OCI-LY7 (cell line): ENCODE data around the gene HEATR5B. TPM values are rescaled to one million over a fixed set of nuclear protein-coding genes. Genes with fewer than 3 reads are reported as not detected.

ENCODE experiments used
- BruUV-seq: library from RNA; stranded (reverse); fragments of 400-500 nt; replicated peaks from 2 replicates; lab custom pipeline; 2021; lab: Mats Ljungman, UMichigan
- CTCF ChIA-PET: fragments of 300-600 bp; sonication (Branson Sonifier 250); formaldehyde crosslinking; loops from one replicate; lab custom pipeline; 2022; ENCODE audit warnings: antibody characterized with exemption; ENCODE audit not compliant: unreplicated experiment; lab: Charles Lee
- POLR2A ChIA-PET: fragments of 300-600 bp; sonication (Branson Sonifier 250); formaldehyde crosslinking; loops from one replicate; lab custom pipeline; 2022; ENCODE audit warnings: antibody characterized with exemption; lab: Charles Lee
- DNase-seq: peaks from one replicate; pipeline ENCODE4 v3.0.0-alpha.2; 2015; ENCODE audit warnings: low spot score
- H2AFZ ChIP-seq: fragments of 200-600 bp; sonication (generic), shearing (Covaris generic); 2 replicates; pipeline ENCODE4 v1.6.1; 2014; ENCODE audit warnings: mild to moderate bottlenecking, antibody characterized with exemption, low read length, moderate library complexity
- H3K27ac ChIP-seq: fragments of 200-600 bp; sonication (generic); 2 replicates; pipeline ENCODE4 v1.5.1; 2014; ENCODE audit warnings: mixed run types, low read depth, mild to moderate bottlenecking, moderate library complexity, low read length, inconsistent platforms; ENCODE audit not compliant: poor library complexity, severe bottlenecking
- H3K36me3 ChIP-seq: fragments of 200-600 bp; sonication (generic); 2 replicates; pipeline ENCODE4 v1.6.1; 2014; ENCODE audit warnings: mild to moderate bottlenecking, antibody characterized with exemption, low read length, moderate library complexity, mixed read lengths; ENCODE audit not compliant: insufficient read depth
- H3K4me1 ChIP-seq: fragments of 200-600 bp; sonication (generic); 2 replicates; pipeline ENCODE4 v1.5.1; 2014; ENCODE audit warnings: mild to moderate bottlenecking, low read length; ENCODE audit not compliant: insufficient read depth, poor library complexity, severe bottlenecking
- H3K4me2 ChIP-seq: fragments of 200-600 bp; sonication (generic); 2 replicates; pipeline ENCODE4 v1.6.1; 2014; ENCODE audit warnings: mild to moderate bottlenecking, low read length
- H3K4me3 ChIP-seq: fragments of 200-600 bp; sonication (generic); 2 replicates; pipeline ENCODE4 v1.5.1; 2014; ENCODE audit warnings: mild to moderate bottlenecking, low read depth, low read length; ENCODE audit not compliant: poor library complexity, severe bottlenecking
- H3K79me2 ChIP-seq: fragments of 200-600 bp; sonication (generic); 2 replicates; pipeline ENCODE4 v1.6.1; 2016; ENCODE audit warnings: low read depth, mild to moderate bottlenecking, low read length, moderate library complexity, mixed read lengths; ENCODE audit not compliant: insufficient read depth
- H3K9me2 ChIP-seq: fragments of 200-600 bp; sonication (generic); 2 replicates; pipeline ENCODE4 v1.6.1; 2016; ENCODE audit warnings: mild to moderate bottlenecking, low read length, mixed read lengths; ENCODE audit not compliant: insufficient read depth
- H3K9me3 ChIP-seq: fragments of 200-600 bp; sonication (generic); 2 replicates; pipeline ENCODE4 v1.6.1; 2014; ENCODE audit warnings: mild to moderate bottlenecking, mixed run types, low read length, mixed read lengths
- H4K20me1 ChIP-seq: fragments of 200-600 bp; sonication (generic); 2 replicates; pipeline ENCODE4 v1.6.1; 2014; ENCODE audit warnings: mild to moderate bottlenecking, antibody characterized with exemption, low read length, moderate library complexity, mixed read lengths; ENCODE audit not compliant: insufficient read depth
- EZH2phosphoT487 ChIP-seq: fragments of 200-600 bp; sonication (generic); IDR thresholded peaks from 2 replicates; pipeline ENCODE4 v1.6.1; 2018; ENCODE audit warnings: low read depth, borderline replicate concordance, mild to moderate bottlenecking, mixed run types, antibody characterized with exemption, low read length, moderate library complexity, mixed read lengths
- intact Hi-C: fragments of 100-400 bp; cut with micrococcal nuclease; formaldehyde crosslinking; loops from one replicate; pipeline ENCODE4 v1.10.0; 2022; ENCODE audit not compliant: unreplicated experiment
- total RNA-seq, 2 experiments: library from RNA; depleted of rRNA in 1 of 2; stranded (reverse); fragments of >200 nt in 1 of 2; shearing (Covaris generic) in 1 of 2; gene quantifications; 2 replicates each; pipeline ENCODE4 v1.2.3, GENCODE V29; 2014 to 2022
- TF ChIP-seq, protein P1 (sequence below): fragments of 200-600 bp; sonication (generic); conservative IDR thresholded peaks from 2 replicates; pipeline ENCODE4 v1.5.1; 2014; ENCODE audit warnings: mild to moderate bottlenecking, antibody characterized with exemption, low read length, moderate library complexity, mixed read lengths

Gene HEATR5B
- total RNA-seq, 2 experiments from 2014 or later = 23.8 to 34.5 TPM

DNA sequence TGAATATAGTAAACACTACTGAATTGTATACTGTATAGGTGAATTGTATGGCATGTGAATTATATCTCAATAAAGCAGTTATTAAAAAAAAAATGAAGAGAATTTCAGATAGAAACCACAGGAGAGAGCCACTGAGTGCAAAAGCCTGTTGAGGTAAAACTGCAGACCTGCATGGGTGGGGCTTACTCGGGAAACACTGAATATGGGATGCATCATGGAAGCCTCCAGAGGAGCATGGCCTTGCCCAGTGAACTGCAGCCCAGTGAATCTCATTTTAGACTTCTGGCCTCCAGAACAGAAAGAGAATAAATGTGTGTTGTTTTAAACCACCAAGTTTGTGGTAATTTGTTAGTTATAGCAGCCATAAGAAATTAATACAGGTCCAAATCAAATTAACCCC is 15.9 kb upstream of the HEATR5B start:
- ChIA-PET POLR2A (interaction anchor here (0.6 kb wide), 1 partner anchor 312 kb away, joined by 3 read pairs; no protein-coding TSS in a partner anchor), CTCF (no interaction called here)
- Histone ChIP-seq H3K4me3 (no peak overlapping the region), H3K9me3 (no peaks in the 10 kb centered on the region), H4K20me1 (no peaks in the 10 kb centered on the region), H2AFZ (no peak overlapping the region), H3K4me1 (no peaks in the 10 kb centered on the region), H3K36me3 (peaks cover 43% of the 10 kb centered on the region), H3K27ac (no peak overlapping the region), H3K79me2 (no peaks in the 10 kb centered on the region), H3K9me2 (no peaks in the 10 kb centered on the region), H3K4me2 (no peak overlapping the region)
- DNase-seq = no peak
- TF ChIP-seq EZH2phosphoT487 = no peak
- TF ChIP-seq, protein P1, sequence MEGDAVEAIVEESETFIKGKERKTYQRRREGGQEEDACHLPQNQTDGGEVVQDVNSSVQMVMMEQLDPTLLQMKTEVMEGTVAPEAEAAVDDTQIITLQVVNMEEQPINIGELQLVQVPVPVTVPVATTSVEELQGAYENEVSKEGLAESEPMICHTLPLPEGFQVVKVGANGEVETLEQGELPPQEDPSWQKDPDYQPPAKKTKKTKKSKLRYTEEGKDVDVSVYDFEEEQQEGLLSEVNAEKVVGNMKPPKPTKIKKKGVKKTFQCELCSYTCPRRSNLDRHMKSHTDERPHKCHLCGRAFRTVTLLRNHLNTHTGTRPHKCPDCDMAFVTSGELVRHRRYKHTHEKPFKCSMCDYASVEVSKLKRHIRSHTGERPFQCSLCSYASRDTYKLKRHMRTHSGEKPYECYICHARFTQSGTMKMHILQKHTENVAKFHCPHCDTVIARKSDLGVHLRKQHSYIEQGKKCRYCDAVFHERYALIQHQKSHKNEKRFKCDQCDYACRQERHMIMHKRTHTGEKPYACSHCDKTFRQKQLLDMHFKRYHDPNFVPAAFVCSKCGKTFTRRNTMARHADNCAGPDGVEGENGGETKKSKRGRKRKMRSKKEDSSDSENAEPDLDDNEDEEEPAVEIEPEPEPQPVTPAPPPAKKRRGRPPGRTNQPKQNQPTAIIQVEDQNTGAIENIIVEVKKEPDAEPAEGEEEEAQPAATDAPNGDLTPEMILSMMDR = no peak
- intact Hi-C loops = no loop called here
- BruUV-seq = no TSS peak

DNA sequence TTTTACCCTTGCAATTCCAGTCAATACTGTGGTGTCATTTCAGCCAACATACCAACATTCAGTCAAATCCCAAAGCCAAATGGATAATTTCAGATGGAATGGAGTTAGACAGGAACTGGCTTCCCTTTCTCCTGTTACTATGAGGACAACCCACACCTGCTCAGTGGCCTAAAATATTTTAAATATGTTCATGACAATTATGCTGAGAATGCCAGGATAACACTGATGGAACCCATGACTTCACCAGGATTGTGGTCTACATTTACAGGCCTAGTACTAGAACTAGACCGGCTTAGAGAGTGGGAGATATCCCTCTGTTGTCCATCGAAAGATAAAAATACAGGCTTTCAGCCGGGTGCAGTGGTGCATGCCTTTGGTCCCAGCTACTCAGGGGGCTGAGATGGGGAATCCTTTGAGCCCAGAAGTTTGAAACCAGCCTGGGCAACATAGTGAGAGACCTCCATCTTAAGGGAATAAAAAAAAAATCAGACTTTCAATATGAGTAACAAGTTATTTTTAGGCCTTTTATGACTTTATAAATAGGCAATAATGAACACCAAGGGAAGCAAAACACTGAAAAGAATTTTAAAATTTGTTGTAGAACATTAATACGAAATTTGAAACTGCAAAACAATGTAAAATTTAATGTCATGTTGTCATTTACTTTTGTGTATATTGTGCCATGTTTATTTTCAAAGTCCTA is 14.4 kb upstream of the HEATR5B start:
- no TSS peak for BruUV-seq

More for the DNA sequence above, 14.4 kb upstream of the HEATR5B start:
- intact Hi-C loops = no loop called here
- peaks cover 58% of the 10 kb centered on the region for H3K36me3 ChIP-seq
- H2AFZ ChIP-seq = no peak overlapping the region
- H3K9me3 ChIP-seq = no peaks in the 10 kb centered on the region
- DNase-seq = no peak
- no peak overlapping the region for H3K4me2 ChIP-seq
- no peaks in the 10 kb centered on the region for H3K9me2 ChIP-seq
- POLR2A ChIA-PET = no interaction called here
- H3K4me3 ChIP-seq = no peak overlapping the region
- no peaks in the 10 kb centered on the region for H3K79me2 ChIP-seq
- H4K20me1 ChIP-seq = no peaks in the 10 kb centered on the region
- TF ChIP-seq, protein P1 = no peak
- no peak for TF ChIP-seq EZH2phosphoT487
- H3K27ac ChIP-seq = no peak overlapping the region
- CTCF ChIA-PET = no interaction called here
- H3K4me1 ChIP-seq = peaks cover under 1% of the 10 kb centered on the region
